DOHH2 (cell line): ENCODE results near the gene CGB2.

ENCODE experiments used
- CTCF ChIP-seq: fragments of 200-600 bp; sonication (generic); IDR thresholded peaks from one replicate; pipeline ENCODE4 v1.5.1; 2014; ENCODE audit warnings: antibody characterized with exemption, mild to moderate bottlenecking, low read depth, low read length; ENCODE audit not compliant: poor library complexity, severe bottlenecking
- EZH2phosphoT487 ChIP-seq: fragments of 200-600 bp; sonication (generic); IDR thresholded peaks from 2 replicates; pipeline ENCODE4 v1.6.1; 2017; ENCODE audit warnings: borderline replicate concordance, mild to moderate bottlenecking, antibody characterized with exemption, low read length, moderate library complexity, mixed read lengths

DNA sequence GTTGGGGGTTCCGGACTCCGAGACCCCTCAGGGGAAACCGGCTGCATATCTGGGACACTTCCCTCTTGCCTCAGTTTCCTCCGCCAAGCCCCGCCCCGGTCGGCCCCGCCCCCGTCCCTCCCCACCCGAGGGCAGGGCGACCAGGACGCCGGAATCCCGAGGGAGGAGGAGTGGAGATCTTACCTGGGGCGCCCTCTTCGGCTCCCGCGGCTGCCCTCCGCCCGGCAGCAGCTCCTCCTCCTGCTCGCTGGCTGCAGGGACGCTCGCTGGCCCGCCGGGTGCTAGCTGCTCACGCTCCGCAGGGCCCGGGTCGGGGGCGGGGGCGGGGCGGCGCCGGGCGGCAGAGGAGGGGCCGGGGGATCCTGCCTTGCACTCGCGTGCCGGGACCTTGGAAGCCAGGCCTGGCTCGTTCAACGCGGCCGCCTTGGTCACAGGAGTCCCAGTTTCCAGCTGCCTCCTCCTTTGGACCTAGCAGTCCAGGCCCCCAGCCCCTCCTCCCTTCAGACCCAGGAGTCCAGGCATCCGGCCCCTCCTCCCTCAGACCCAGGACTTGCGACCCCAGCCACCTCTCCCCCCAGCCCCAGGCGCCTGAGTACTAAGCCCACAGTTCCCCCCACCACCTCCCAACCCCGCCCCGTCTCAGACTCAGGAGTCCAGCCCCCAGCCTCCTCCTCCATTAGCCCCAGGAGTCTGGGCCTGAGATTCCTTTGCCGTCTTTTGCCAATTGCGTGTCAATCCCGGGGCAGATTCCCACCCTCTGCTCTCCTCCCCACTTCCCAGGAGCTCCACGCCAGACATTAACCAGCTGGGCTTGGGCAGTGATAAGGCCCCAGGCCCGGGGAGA is 33.3 kb downstream of the CGB2 start, which contains the start of gene NTF4:
- no peak for TF ChIP-seq CTCF
- TF ChIP-seq EZH2phosphoT487: no peak
